Stromal cell of bone marrow (primary cell): ENCODE measurements around the gene RAB30.

Experiments used
- DNase-seq: peaks from one replicate; pipeline ENCODE4 v3.0.0-alpha.2; 2012; ENCODE audit warnings: low read depth

Gene RAB30

DNA sequence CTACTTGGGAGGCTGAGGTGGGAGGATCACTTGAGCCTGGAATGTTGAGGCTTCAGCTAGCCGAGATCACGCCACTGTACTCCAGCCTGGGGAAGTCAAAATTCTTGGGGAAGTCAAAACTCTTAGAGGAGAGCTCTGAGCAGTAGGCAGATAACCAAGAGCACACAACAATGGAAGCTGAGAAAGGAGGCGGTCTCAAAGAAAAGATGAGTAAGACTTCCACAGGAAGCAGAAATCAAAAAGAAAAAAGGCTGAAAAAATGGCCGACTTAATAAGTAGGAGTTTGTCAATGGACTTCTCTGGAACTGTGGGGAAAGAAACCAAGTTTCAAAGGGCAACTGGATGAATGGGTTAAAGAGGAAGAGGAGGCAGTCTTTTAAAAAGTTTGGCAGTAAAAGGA is 32.1 kb downstream of the RAB30 start:
- DNase-seq: no peak

DNA sequence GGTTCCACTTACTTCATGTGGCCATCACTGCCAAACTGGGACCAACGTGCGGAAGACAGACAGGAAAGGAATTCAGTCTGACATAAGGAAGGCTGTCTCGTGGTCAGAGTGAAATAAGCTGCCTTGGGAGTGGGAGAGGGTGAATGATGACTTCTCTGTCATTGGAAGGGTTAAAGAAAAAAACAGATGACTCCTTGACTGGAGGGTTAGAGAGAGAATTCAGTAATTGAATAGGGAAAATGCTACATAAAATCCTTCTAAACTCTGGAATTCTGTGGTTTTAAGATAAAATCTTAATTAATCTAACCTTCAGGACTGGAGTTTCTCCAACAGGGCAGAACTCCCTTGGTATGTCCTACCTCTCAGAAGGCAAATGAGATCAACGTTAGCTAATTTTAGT is 33.8 kb downstream of the RAB30 start:
- DNase-seq: no peak

DNA sequence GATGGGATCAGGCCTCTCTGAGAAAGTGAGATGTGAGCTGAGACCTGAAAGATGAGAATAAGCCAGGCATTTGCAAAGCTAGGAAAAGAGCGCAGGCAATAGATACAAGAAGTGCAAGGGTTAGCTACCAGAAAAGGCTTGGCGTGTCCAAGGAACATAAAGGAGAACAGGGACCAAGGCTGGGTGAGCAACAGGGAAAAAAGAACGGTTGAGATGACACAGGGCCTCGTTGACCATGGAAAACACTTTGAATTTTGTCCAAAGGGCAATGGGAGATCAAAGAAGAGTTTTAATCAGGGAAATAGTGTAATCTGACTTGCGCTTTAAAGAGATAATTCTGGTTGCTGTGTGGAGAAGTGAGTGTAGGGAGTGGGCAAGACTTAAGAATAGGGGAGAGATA is 35.0 kb downstream of the RAB30 start:
- DNase-seq: no peak

DNA sequence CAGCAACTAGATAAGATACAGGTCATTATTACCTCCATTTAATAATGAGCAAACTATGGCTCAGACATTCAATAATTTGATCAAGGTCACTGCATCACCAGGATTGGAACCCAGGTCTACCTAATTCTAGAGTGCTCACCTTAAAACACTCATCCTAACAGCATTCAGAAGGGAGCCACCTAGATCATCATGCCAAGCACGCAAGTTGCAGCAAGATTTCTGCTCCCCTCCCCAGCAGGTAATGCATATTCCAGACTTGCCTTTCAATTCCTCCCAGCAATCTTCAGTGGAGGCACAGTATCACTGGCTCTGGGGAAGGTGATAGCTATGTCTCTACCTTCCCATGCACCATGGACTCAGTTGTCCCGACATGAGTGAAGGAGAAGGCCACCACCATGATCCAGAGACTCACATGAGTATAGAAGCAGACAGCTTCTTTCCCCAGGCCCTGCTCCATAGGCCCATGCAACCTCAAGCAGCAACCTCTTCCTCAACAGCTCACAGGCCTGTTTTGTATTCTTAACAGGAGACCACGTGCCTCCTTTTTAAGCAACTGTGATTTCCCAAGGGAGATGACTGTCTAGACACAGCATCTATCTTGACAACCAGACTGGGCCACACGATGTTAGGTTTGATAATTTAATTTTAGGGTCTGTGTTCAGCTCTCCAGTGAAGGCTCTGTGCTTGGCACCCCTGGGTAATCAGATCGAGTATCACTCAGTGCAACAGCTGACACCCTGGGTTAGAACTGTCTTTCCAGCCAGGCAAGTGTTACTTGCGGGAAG is 36.4 kb downstream of the RAB30 start:
- DNase-seq: peak; percentile 43

DNA sequence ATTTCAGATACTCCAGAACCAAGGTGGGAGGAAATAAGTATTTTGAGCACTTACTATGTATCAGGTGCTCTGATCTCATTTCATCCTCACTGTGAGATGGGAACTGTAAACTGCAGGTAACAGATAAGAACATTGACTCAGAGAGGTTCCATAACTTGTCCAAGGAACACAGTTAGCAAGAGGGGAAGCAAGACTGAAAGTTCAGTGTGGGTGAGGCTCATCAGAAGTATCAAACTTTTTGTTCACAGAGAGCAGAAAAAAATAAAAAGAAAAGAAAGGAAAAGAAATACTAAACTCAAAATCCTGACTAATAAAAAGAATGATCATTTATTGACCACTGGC is 37.1 kb downstream of the RAB30 start:
- no peak for DNase-seq

DNA sequence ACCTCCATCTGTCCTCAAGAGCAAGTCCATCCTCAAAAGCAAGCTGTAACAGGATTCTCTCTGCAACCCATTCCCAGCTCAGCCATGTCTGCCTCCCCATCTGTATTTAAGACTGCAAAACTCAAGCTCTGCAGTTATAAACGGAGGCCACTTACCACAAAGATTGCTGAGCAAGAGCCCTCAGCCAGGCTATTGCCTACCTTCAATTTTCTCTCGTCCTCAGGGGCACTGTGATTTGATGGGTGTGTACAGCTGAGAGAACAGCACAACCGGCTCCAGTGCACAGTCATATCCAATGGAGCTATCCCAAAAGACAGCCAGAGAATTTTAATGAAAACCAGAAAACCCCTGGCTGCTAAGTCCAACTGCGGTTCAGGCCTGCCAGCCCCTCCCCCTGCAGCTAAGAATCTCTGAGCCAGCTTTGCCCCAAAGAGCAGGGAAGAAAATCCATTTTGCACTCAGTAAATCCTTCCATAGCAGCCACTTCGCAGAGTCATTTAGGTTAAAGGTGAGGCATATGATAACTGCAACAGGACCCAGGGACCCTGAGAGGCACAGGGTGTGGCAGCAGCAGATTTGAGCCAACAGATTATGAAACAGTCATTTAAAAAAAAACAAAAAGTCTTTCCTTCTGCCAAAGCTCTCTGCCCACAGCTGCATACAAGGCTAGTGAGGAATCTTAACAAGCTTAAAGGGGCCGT is 37.6 kb downstream of the RAB30 start:
- peak; percentile 92 for DNase-seq

DNA sequence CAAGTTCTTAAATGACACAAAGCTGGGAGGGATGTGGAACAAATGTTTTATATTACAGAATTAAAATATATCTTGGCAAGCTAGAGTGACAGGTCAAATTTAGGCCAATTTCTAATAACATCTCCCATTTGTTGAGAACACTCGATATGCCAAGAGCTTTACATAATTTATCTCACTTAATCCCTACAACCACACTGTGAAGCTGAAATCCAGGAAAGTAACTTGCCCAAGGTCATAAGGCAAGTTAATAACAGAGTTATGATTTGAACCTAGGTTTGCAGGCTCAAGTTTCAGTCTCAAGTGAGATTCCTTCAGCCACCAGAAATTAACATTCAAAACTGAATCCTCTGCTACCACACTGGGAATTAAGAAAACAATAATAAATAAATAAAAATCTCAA is 38.3 kb downstream of the RAB30 start:
- DNase-seq: no peak

DNA sequence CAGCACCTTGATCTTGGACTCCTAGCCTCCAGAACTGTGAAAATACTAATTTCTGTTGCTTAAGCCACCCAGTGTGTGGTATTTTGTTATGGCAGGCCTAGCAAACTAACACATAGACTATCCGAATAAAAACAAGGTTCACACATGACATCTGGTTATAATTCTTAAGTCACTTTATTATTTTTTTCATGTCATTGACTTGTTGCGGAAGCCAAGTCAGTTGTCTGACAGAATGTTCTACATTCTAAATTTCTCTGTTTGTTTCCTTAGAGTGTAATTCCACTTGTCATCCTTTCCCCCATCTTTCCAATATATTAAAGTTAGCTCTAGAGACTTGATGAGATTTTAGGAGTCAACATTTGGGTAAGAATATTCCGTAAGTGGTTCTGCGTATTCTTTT is 40.6 kb downstream of the RAB30 start:
- no peak for DNase-seq

DNA sequence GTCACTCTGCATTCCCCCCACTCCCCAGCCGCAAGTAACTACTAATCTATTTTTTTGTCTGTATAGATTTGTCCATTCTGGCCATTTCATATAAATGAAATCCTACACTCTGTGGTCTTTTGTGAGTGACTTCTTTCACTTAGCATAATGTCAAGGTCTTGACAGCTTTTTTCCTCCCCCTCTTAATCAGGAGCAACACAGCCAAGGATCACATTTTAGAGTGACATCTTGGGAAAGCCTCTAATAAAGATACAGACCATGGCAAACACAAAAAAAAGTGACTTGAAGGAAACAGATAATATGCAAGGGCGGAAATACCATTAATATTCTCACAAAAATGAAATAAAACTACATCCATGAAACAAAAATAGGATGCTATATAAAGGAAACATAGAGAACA is 43.9 kb downstream of the RAB30 start:
- no peak for DNase-seq

DNA sequence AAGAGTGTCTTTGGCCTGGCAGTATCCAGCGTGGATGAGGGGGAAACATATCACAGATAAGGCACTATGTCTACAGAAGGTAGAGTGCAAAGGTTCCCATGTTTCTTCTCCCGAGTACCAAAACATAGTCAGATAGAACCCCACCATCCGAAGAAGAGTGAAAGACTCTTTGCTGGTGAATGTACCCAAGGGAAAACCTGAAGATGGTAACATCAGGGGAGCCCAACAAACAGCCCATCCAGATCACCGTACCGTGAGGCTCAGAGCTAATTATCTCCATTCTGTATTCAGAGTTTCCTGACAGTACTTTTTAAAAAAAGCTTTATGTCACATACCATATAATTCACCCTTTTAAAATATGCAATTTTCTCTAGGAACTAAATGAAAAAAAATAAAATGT is 44.4 kb downstream of the RAB30 start:
- no peak for DNase-seq

DNA sequence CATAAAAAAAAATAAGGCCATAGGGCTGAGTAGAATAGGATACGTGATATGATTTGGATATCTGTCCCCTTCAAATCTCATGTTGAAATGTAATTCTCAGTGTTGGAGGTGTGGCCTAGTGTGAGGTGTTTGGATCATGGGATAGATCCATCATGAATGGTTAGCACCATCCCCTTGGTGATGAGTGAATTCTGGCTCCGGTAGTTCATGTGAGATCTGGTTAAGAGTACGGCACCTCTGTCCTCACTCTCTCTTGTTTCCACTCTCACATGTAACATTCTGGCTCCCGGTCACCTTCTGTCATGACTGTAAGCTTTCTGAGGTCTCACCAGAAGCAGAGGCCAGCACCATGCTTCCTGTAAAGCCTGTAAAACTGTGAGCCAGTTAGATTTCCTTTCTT is 45.5 kb downstream of the RAB30 start:
- DNase-seq: no peak

DNA sequence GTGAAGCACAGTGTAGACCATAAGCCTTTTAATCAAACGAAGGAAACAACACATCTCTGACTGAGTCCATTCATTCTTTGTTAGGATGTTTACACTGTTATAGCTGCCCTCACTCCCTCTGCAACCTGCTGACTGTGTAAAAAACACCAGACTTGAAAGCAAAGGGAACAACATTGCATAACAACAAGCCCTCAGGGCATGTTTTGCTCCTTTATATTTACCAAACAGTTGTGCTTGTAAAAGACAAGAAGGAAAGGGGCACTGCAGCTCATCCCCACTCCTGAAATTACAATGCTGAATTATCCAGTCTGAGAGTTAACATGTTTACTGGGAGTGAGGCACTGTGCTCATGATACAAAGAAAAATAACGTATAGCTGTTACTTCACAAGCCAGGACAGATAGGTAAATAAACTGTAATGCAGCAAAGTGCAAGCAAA is 46.4 kb downstream of the RAB30 start:
- no peak for DNase-seq

DNA sequence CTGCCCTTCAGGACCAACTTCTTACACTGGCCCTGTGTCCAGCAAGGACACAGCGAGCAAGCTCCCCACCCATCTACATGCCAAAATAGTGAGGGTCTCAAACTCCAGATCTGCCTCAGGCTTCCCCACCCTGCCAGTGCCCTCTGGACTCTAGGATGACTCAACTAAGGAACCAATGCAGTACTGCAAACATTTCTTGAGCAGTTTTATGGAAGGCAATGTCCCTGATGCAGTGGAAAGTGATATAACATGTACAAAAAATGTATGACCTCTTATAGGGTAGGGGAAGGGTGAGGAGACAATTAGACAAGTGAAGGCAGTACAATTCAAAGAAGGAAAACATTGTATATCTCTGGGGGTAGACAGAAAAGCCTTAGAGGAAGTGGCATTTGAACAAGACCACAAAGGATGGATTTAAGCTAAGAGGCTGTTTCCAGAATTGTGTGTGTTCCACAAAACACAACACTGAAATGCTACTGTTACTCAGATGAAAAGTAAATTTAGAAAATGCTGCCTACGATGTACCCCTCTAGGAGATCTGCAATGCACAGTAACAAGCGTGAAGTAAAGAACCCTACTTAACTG is 47.3 kb downstream of the RAB30 start:
- DNase-seq: no peak

DNA sequence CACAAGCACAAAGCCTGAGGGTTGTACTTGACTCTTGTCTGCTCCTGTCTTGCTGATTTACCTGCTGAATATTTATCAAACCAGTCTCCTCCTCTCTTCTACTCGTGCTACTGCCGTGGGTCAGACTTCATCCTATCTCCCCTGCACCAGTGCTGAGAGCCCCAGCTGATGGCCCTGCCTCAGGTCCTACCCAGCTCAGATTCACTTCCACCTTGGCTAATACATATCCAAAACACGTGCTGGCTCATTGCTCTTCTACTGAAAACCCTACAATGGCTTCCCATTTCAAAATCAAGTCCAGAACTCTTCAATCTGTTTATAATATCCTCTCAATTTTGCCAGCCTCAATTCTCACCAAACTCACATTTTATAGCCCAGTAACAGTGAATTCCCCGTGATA is 48.3 kb downstream of the RAB30 start:
- no peak for DNase-seq

DNA sequence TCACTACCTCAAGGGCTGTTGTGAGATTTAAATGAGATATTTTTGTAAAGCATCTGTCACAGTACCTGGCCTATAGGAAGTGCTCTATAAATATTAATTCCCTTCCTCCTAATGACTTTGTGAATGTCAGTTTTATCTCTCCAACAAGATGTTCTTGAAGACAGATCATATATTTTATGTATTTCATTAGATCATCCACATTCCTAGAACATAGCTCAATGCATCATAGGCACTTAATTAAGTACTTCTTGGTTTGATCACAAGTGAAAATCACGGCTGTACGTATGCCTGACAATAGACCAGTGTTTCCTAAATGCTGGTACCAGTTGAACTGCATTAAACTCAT is 49.9 kb downstream of the RAB30 start:
- no peak for DNase-seq

DNA sequence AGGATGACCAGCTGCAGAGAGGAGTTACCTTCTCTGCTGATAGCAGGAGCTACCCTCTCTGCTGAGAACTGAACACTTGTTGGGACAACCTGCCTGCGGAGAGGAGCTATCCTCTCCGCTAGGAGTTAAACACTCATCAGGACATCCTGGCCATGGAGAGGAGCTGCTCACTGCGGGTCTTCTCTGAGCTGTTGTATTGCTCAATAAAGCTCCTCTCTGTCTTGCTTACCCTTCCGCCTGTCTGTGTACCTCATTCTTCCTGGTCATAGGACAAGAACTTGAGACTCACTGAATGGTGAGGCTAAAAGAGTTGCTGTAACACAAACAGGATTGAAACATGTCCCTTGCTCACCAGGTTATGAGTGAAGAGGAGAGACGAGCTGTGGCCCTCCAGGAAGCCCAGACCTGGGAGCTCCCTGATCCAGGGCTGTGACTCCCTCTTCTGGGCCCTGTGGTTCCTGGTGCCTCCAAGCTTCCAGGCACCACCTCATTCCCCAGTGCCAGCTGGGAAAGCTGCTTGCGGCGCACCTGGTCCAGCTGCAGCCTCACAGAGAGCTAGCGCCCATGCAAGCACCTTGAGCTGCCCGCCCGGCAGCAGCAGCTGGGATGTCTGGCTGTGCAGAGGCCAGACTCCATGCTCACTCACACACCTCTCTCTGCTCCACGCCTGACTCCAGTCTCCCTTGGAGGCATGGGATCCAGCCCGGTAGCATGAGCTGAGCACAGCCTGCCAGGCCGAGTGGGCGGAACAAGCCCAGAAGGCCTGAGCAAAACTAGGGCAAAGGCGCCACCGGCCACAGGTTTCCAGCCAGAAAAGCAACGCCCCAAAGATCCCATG is 50.5 kb downstream of the RAB30 start:
- DNase-seq: no peak

DNA sequence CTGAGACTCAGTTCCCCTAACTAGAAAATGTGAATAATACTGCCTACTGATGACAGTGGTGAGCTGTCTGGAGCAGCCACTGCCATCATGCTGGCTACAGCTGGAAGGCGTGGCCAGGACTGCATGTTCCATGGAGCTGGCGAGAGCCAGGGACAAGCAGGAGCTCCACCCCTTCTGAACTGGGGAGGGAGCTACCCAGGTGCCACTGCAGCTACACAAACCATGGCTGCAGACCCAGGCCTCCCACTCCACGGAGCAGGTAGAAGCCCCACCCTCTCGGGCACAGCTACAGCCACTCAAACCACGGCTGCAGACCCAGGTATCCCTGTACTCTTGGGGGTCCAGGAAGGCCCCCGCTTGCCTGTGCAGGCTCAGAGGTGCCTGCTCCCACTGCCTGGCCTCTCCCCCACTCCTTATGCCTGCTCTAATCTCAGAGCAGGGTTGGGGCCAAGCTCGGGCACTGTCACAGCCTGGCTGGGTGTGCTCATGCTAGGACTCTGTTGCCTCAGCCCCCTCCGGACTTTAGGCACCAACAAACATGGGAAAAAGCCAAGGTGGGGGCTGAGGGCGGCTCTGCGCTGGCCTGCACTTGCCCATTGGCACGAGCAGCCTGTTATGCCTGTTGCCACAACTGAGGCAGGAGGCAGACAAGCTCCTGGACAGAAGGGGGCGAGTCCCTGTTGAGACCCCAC is 51.7 kb downstream of the RAB30 start:
- no peak for DNase-seq

DNA sequence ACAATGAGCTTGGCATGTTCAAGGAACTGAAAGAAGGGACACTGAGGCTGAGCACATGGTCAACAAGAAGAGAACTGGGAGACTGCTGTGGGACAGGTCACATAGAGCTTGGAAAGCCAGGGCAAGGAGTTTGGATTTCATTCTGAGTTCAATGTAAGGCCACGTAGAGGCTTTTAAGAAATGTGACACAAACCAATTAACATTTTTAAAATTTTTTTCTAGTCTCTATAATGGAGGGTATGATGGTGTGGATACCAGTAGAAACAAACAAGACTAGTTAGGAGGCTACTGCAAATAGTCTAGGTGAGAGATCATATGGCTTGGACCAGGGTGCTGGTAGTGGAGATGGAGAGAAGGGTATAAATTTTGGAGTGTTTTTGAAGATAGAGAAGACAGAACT is 56.7 kb downstream of the RAB30 start:
- no peak for DNase-seq

DNA sequence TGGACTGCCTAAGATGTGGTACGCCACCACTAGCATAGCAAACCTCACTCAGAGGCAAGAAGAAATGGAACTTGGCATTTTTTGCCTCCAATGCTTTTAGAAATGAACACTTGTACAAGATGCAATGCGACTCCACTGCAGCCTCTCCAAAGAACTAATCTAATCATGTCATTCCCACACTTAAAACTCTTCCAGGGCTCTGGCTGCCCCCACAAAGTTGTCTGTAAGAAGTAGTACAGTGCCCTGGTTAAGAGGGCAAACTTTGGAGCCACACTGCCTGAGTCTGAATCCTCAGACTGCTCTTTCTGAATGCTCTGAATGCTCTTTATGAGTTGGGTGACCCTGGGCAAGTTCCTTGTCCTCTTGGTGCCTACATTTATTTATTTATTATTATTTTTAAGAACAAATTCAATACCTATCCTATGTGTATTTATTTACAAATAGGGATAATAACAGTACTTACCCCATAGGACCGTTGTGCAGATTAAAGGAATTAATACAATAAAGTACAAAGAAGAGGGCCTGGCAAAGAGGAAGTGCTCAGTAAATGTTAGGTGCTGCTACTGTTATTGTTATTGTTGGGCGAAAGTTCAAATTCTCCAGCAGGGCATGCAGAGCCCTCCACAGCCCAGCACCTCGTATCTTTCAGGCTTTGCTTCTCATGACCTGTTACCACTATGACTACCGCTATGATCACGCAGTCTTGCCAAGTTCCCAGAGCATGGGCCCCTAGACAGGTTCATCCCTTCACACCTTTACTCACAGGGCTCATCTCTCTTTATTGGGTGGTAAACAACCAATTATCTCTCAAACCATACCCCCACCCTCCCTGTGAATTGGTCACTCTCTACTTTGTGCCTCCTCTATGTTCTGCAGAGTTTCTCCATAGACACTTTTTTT is 59.3 kb downstream of the RAB30 start:
- no peak for DNase-seq

DNA sequence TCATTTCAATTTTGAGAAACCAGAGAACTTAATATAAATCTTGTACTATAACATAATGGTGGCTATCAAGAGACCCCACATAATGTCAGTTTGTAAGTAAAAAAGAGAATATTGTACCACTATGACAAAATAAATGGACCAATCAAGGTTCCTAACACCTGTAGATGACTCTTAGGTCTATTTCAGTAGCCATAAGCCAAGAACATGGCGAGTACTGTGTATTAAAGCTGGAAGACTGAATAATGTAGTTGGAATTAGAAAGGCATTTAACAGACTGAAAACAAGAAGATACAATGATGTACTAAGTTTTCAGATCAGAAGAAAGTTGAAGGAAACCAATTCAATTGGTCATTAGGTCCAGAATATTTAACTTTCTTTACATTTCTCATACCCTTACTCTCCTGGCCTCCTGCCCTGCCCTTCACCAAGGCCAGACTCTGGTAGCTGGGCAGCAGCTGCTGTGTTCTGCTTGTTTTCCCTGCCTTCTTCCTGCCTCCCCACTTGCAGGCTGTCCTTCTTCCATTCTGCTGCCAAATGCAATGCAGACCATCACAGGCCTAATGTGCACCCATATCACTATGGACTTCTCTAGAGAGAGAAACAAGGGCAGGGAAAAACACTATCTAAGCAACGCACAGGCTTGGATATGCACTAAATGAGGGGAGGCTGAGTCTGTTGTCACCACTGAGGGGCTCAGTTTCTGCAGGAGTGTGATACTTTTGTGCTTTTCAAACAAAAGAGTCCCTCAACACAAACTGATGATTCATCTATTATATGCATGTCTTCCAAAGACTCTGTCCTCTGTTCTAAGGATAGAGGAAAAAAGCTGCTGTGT is 60.1 kb downstream of the RAB30 start:
- DNase-seq: no peak
